ENCODE results near the gene SH3BP1.
A peak's percentile ranks its signal among the peaks of the same experiment; 100 is the strongest.
"Not testable (repeated sequence)": the region's sequence is repeated elsewhere in the genome, so short reads cannot be mapped to it uniquely, and the experiment has no call there.

The SH3BP1 gene

DNA sequence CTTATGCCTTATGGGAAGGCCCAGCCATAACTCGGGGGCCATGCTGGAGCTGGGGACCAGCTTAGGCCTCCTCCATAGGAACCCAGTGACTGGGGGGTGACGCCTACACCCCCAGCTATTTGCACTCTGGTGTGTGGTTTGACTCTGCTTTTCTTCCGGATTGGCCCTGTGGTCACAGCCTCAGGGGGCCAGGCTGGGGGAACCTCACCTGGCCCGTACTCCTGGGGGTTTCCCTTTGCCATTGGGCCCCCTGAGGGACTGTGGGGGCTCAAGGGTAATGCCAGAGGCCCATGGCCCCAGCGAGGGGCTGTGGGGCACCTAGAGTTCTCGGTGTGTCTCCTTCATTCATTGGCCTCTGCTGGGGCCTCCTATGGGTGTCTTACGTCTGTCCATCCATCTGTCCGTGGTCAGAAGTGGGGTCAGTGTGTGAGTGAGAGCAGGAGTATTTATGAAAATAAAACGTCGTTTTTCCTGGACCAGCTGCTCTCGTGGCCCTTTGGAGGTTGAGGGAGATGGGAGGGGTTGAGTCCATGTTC lies 6.3 kb upstream of the SH3BP1 start:
- DNase-seq (ENCODE audit: low read depth in 1 of 2, low spot score in 1 of 2), result no peak

DNA sequence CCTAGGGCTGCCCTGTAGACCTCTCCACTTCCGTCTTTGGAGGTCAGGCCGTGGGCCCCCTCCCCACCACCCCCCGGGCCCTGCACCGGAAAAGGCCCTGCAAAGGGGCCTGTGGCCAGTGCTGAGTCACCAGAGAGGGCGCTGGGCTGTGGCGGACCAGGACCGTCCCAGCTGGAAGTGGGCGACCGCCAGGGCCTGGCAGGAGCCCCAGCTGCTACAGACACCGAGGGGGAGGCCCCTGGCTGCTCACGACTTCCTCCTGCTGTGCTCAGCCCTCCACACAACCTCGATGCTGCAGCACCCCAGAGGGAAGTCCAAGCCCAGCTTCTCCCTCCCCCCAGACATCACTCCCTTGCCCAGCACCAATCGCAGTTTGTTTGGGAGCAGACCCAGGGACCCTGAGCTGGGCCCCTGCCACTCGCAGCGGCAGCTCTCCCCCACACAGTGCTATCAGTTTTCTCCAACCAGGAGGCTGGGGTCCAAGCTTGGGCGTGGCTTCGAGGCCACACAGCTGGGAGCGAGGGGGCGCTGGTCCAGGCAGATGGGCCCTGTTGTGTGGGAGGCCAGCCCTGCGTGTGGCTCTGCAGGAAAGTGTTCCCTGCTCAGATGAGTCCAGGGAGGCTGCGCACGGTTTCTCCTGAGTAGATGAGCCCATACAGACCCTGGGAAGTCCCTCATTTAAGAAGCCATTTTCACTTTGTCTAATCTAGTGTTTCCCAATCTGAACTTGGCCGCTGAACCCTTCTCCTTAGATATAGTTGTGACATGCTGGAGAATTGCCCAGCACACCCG lies 5.6 kb upstream of the SH3BP1 start:
- no peak for DNase-seq (ENCODE audit: low read depth in 1 of 2, low spot score in 1 of 2)

DNA sequence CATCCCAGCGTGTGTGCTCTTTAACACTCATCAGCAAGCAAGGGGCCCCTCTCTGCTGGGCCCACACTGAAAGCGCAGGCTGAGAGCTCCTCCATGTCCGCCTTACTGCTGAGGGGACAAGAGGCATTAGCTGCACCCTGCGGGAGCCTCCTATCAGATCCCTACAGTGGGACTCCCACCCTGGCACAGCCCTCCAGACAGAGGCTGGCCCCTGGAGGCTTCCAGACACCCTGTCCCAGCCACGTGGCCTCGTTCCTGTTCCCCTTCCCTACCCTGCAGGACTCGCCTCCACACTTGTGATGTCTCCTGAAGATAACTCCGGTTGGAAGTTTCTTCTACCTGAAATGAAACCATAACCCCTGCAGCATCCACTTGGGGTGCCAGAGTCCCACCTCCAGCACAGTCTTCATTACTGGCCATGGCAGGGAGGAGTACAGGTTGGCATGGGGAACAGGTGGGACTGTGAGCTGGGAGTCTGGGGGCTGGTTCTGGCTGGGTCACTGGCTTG lies 5.0 kb upstream of the SH3BP1 start:
- no peak for DNase-seq (ENCODE audit: low read depth in 1 of 2, low spot score in 1 of 2)

DNA sequence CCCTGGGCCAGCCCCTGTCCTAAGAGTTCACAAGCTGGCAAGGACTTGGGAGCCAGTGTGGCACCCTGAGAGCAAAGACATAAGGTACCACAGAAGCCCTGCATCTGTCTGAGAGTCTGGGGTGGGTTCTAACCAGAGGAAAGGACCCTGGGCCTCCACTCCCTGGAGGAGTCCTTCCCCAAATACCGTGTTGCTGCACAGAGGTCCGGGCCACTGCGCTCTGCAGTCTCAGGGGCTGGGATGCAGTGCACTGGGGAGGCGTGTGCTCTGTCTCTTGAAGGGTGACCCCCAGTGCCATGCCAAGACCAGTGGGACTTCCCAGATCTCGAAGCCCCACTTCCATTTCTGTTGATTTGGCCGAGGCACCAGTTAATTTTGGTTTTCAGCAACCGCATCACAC lies 4.3 kb upstream of the SH3BP1 start:
- DNase-seq (ENCODE audit: low read depth in 1 of 2, low spot score in 1 of 2), result no peak

DNA sequence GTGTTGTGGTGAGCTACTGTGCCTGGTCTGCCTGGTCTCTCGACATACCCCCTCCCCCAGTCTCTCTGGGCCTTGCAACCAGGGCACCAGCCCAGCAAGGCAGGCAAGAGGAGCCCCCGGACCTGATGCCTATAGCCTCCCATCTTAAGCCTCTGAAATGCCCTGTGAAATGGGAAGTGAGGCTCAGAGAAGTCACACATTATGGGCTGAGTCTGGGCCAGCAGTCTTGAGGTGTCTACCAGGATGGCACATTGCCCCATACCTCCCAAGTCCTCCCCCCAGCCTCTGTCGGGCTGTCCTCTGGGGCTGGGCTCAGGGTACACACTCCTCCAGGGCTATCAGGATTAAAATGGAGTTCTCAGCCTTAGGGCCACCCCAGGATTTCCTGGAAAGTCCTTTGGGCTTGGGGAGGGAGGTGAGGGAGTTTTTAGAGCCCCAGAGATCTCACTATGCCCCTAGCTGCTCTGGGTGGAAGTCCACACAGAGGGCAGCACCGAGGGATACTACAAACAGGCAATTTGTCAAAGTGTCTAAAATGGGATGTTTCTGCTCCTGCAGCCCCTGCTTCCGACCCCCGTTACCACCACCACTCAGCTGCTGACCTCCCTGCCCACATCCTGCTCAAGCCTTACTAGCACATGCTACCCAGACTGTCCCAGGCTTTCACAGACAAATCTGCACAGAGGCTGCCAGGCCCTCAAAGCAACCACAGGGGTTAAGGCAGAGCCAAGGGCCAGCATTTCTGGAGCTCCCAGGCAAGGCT lies 3.1 kb upstream of the SH3BP1 start:
- DNase-seq (ENCODE audit: low read depth in 1 of 2, low spot score in 1 of 2), result no peak

DNA sequence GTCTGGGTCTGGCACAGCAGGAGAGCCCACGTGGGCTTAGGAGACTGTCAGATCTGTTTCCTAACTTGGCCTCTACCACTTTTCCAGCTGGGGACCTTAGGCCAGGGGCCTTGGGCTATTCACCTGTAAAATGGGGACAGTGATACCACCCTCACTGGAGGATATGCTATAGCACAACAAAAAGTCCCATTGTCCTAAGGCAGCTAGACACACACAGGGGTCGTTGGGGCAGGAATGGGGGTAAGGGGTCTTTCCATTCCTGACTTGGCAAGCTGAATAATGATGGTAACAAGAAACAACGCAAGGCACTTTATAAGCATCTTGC lies 2.6 kb upstream of the SH3BP1 start:
- DNase-seq (ENCODE audit: low read depth in 1 of 2, low spot score in 1 of 2), result no peak

DNA sequence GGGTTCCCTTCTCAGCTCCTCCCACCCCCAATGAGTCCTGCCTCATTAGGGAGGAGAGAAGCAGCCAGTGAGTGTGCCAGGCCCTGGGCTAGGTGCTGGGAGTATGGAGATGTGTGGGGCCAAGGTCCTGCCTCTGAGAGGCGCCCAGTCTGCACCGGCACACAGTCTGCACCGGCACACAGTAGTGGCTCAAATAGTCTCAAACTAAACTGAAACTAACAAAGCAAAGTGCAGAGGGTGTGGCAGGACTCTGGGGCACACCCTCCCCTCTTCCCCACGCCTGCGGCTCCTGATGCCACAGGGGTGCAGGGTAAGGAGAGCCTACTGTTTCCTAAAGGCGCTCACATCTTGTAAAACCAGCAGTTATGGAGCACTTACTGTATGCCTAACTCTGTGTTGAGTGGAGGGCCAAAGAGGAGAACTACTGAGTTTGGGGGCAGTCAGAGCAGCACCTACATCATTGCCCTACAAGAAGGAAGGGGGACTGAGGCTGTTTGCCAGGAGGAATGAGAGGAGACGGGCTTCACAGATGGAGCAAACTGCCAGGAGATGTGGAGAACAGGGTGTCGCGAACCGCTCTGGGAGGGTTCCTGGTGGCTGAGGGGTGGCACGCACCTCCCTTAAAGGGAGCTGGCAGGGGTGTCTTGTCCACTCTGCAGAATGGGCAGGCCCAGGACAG lies 939 bp upstream of the SH3BP1 start:
- DNase-seq (ENCODE audit: low read depth in 1 of 2, low spot score in 1 of 2), result no peak

DNA sequence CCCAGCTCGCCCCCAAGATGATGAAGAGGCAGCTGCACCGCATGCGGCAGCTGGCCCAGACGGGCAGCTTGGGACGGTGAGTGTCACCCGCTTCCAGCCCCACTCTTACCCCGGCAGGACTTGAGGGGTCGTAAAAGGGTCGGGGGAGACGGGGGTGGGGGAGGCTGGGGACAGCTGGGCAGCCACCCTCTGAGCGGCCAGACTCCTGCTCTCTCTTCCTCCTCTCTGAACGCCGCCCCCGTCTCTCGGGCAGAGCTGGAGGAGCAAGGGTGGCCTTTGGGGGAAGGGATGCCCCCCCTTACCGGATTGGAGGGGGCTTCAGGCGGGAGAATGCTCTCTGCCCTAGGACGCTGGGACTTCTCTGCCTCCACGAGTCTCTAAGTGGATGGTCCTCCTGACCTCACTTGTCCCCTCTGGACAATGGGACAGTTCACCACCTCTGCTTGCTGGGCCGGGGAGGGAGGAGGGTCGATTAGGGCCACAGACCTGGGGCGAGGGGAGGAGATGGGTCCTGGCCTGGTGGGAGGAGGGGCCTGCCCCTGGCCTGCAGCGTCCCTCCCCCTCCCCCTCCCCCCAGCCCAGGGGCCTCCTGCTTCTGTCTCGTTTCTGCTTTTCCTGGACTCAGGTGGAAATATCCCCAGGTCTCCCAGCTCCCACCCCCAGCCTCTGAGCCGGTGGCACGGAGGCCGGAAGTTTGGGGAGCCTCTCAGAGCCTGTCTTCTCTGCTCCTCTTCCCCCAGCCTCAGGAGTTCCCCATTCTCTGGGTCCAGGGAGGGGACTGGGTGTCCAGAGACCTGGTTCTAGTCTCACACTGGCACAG lies 512 bp downstream of the SH3BP1 start:
- no peak for DNase-seq (ENCODE audit: low read depth in 1 of 2, low spot score in 1 of 2)

DNA sequence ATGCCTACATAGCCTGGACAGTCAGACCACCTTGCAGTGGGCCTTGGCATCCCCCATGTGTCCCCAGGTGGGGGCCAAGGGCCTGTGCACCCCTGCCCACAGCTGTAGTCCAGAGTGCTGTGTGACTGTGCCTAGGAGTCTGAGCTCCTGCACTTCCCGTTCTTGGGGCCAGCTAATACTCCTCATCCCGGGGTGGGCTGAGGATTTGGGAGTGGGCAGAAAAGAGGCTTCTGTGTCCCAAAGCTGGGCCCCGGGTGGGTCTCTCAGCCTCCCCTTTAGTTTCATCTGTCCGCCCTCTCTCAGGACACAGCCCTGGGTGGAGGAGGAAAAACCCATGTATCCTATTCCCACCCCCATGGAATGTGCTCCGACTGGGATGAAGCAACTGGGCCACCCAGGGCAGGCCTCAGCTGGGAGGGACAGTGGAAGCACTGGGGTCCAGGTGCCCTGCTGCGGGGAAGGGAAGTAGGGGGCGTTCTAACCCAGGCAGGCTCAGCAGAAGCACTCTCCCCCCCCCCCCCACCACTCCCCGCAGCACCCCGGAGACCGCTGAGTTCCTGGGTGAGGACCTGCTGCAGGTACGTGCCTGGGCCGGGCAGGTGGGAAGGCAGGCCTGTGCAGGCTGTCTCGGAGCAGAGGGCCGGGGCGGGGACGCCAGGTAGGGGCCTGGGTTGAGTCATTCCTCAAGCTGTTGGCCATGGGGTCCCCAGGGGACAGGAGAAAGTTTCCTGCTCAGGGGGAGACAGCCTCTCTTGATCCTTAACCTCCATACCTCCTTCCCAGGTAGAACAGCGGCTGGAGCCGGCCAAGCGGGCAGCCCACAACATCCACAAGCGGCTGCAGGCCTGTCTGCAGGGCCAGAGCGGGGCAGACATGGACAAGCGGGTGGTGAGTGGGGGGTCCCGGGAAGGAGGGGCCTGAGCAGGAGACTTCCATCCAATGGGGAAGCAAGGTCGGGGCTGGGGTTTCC lies 1.4 kb downstream of the SH3BP1 start:
- DNase-seq (ENCODE audit: low read depth in 1 of 2, low spot score in 1 of 2), result no peak

DNA sequence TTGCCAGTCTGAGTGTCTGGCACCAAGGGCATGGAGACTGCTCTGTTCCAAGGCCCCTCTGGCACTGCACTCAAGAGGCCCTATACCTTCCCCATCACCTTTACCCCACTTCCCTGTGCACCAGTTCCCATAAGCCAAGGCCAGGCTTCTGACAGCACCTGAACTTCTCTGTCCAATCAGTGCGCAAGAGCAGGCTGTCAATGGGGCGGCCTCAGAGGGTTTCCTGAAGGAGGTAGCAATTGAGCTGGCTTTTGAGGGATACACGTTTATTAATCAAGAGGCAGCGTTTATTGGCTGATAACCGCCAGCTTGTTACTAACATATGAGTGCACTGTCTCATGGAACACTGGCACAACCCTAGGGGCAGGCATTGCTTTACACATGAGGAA lies 2.1 kb downstream of the SH3BP1 start:
- DNase-seq (ENCODE audit: low read depth in 1 of 2, low spot score in 1 of 2), result no peak

DNA sequence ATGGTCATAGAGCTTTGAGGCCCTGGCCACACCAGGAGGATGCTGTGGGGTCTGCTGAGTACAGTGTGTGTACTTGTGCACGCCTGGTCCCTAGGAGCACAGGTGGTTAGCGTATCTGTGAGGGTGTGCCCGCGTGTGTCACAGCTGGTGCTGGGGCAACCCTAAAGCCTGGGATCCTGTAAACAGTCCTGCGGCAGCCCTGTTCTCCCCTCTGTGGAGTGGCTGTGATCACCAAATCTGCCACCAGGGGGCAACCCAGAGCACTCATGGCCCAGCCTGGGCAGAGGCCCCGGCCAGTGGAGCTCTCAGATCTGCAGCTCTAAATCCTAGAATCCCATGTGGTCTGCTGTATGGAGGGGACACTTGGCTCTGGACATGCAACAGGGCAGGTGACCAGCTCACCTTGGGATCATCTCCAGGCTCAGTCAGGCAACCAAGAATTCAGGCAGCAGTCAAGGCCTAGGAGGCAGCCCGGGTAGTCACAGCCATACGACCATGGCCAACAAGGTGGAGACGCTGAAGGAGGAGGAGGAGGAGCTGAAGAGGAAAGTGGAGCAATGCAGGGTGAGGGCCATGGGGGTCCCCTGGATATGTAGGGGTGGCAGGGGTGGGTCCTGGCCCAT lies 3.9 kb downstream of the SH3BP1 start:
- peak; percentile 74 to 87 for DNase-seq (ENCODE audit: low read depth in 1 of 2, low spot score in 1 of 2)

DNA sequence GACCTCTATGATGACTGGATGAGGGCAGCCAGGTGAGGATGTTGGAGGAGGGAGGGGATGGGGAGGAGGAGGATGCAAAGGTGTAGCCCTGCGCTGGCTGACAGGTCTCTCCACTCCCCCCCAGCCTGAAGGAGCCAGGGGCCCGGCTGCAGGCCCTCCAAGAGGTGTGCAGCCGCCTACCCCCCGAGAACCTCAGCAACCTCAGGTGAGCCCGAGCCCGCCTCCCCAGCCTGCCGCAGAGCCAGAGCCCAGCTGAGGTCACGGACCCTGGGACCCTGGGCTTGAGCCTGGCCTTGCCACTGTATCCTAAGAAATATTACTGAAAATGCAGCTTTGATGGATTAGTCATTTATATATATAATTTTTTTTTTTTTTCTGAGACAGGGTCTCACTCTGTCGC lies 7.8 kb downstream of the SH3BP1 start:
- no peak for DNase-seq (ENCODE audit: low read depth in 1 of 2, low spot score in 1 of 2)

DNA sequence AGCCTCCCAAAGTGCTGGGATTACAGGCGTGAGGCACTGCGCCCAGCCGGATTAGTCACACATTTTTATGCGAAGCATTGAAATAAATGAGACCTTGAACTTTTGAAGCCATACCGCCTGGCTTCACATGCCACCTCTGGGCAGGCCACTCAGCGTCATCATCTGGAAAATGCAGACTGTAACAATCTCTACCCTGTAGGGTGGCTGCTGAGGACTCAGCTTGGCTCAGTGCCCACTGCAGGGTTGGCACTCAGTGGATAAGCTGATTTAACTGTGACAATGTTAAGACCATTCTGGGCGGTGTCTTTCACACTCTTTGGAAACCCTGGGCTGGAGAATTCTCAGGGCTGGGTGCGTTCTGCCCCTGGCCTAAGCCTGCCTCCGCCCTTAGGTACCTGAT lies 8.5 kb downstream of the SH3BP1 start:
- no peak for DNase-seq (ENCODE audit: low read depth in 1 of 2, low spot score in 1 of 2)

DNA sequence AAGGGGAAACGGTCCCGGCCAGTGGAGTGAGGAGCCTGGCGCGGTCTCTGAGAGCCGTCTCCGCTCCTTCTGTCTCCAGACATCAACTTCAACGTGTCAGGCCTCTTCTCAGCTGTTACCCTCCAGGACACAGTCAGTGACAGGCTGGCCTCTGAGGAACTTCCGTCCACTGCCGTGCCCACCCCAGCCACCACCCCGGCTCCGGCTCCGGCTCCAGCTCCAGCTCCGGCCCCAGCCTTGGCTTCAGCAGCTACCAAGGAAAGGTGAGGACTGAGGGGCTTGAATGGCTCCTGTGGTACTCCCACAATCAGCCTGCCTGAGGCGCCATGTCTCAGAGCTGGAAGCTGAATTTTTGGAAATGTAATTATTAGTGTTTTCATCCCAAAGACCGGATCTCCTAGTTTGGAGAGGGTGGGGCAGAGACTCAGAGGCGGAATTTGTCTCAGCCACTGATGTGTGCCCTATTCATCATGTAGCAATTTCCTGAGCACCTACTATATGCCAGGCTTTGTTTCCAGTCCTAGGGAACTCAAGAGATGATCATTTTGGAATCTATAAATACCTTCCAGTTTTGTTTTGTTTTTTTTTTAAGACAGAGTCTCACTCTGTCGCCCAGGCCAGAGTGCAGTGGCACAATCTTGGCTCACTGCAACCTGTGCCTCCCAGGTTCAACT lies 11.1 kb downstream of the SH3BP1 start:
- no peak for DNase-seq (ENCODE audit: low read depth in 1 of 2, low spot score in 1 of 2)

DNA sequence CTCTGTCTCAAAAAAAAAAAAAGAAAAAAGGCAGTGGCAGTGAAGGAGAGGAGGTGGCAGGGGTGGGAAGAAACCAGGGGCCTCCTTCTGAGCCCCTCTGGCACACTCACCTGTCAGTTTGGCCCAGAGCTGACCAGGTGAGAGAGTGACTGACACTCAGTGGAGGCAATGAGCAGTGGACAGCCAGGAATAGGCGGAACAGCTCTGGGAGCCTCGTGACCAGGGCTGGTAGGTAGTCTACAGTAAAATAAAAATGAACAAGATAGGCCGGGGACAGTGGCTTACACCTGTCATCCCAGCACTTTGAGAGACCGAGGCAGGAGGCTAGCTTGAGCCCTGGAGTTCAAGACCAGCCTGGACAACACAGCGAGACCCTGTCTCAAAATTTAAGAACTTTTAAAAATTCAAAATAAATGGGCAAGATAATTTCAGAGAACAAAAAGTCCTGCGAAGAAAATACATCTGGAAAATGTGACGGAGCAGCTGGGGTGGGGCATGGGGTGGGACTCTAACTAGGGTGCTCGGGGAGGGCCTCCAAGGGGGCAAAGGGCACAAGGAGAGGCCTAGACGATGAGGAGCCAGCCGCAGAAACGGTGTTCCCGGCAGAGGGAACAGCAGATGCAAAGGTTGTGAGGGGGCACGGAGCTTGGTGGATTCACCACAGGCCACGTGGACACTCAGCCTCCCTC lies 15.2 kb downstream of the SH3BP1 start:
- no peak for DNase-seq (ENCODE audit: low read depth in 1 of 2, low spot score in 1 of 2)

DNA sequence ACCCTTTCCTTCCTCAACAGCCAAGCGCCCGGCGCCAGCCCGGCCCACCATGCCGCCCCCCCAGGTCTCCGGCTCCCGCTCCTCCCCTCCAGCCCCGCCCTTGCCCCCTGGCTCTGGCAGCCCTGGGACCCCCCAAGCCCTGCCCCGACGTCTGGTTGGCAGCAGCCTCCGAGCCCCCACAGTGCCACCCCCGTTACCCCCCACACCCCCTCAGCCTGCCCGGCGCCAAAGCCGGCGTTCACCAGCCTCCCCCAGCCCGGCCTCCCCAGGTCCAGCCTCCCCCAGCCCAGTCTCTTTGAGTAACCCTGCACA lies 15.7 kb downstream of the SH3BP1 start:
- no peak for DNase-seq (ENCODE audit: low read depth in 1 of 2, low spot score in 1 of 2)

DNA sequence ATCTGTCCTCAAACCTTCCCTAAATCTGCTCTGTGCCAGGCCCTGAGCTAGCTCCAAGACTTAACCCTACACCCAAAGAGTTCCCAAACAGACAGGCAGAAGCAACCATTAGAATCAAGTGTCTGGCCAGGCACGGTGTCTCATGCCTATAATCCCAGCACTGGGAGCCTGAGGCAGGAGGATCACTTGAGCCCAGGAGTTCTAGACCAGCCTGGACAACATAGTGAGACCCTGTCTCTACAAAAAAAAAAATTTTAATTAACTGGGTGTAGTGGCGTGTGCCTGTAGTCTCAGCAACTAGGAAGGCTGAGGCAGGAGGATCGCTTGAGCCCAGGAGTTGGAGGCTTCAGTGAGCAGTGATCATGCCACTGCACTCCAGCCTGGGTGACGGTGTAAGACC lies 17.1 kb downstream of the SH3BP1 start:
- not testable (repeated sequence) for DNase-seq (ENCODE audit: low read depth in 1 of 2, low spot score in 1 of 2)

DNA sequence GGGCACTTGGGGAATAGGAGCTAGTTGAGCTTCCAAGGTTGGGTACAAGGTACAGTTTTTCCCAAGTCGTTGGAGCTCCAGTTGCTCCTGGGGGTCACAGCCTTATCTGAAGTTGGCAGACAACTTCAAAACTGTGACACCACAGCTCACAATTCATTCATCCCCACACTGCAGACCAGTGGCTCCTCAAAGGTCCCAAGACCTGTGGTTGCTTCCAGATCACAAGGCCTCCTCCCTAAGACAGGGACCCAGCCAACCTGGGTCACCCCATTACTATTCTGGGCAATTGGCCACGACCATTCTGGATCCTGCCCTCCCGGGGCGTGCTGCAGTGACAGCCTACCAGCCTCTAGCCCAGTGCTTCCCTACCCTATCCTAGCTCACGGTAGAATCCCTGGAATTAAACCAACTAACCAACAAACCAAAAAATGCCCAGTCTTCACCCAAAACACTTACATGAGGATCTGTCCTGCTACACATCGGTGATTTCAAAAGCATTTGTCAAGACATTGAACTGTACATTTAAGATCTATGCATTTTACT lies 18.2 kb downstream of the SH3BP1 start:
- no peak for DNase-seq (ENCODE audit: low read depth in 1 of 2, low spot score in 1 of 2)

All from stimulated activated CD4-positive, alpha-beta T cell treated with anti-CD3 and anti-CD28 coated beads, Interleukin-15, amount 100 ng/mL, for 1 hour (primary cell).